IPS DF 6.9 (cell line): ENCODE measurements around the gene NT5C1B.

Experiments used
- DNase-seq: peaks from one replicate; pipeline ENCODE4 v3.0.0-alpha.2; 2013; ENCODE audit warnings: low read depth, low spot score
- H3K27ac ChIP-seq: one replicate; pipeline ENCODE4 v1.5.1; 2013; ENCODE audit warnings: low read length, control low read depth
- H3K27me3 ChIP-seq: 2 replicates; pipeline ENCODE4 v1.6.1; 2013; ENCODE audit warnings: mild to moderate bottlenecking, low read length; ENCODE audit not compliant: control insufficient read depth, insufficient read depth
- H3K36me3 ChIP-seq: 2 replicates; pipeline ENCODE4 v1.6.1; 2013; ENCODE audit warnings: low read length; ENCODE audit not compliant: control insufficient read depth, insufficient read depth
- H3K4me1 ChIP-seq: 2 replicates; pipeline ENCODE4 v1.6.1; 2013; ENCODE audit warnings: low read length; ENCODE audit not compliant: control insufficient read depth, insufficient read depth
- H3K4me3 ChIP-seq: 2 replicates; pipeline ENCODE4 v1.5.1; 2013; ENCODE audit warnings: mild to moderate bottlenecking, low read length
- H3K9me3 ChIP-seq: 2 replicates; pipeline ENCODE4 v1.6.1; 2013; ENCODE audit warnings: low read length, inconsistent platforms; ENCODE audit not compliant: control insufficient read depth, insufficient read depth
- WGBS: extraction: QIAGEN DNeasy Blood & Tissue Kit; methylation state at CpG from one replicate; pipeline ENCODE4 v1.1.7; 2013; ENCODE audit warnings: mixed read lengths, missing lambda C conversion rate; ENCODE audit not compliant: insufficient read length, insufficient coverage; 5-methylcytosine and 5-hydroxymethylcytosine counted together

NT5C1B gene

DNA sequence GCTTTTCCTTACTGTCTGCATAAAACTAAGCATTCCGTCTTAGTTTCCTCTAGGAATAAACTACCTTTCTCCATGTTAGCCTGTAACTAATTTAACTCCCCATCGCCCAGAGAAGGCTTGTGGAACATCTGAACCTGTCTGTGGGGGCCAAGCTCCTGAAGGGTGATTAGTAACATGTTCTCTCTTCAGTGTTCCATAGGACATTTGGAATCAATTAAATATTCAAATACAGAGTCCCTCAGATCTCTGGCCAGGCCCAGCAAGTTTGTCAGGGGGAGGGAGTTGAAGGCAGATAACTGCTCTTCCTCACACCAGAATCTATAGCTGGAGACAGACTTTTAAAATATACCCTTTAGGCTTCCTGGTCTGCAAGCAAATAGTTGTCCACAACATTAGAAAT is 37.7 kb downstream of the NT5C1B start:
- DNase-seq: no peak
- no CpG with 5 or more reads among the region's 2 CpGs for WGBS

DNA sequence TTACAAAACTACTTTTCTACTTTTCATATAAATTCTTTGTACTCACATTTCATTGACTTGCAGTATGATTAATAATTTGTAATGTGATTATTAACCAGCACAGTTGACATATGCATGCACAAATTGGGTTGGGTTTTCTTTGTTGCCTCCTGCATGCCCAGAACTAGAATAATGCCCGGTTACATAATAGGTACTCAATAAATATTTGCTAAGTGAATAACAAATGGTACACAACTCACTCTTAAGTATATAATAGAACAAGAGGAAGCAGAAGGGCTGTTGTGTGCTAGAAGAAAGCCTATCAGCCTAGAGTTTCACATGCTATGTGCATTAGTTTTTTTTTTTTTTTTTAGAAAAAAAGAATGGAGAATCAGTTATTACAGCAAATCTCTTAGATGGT is 38.2 kb downstream of the NT5C1B start:
- peaks cover 2% of the 10 kb centered on the region; the same call in 1 of the 2 replicates for H3K4me1 ChIP-seq
- no peak overlapping the region for H3K4me3 ChIP-seq
- no peak for DNase-seq
- H3K36me3 ChIP-seq: no peaks in the 10 kb centered on the region; the same call in 1 of the 2 replicates
- no CpG with 5 or more reads among the region's 1 CpG for WGBS
- no peaks in the 10 kb centered on the region for H3K9me3 ChIP-seq
- no peak overlapping the region for H3K27ac ChIP-seq
- no peaks in the 10 kb centered on the region for H3K27me3 ChIP-seq

More for the DNA sequence above, 37.7 kb downstream of the NT5C1B start:
- H3K27ac ChIP-seq: no peak overlapping the region
- H3K36me3 ChIP-seq: no peaks in the 10 kb centered on the region; the same call in 1 of the 2 replicates
- H3K4me3 ChIP-seq: no peak overlapping the region
- no peaks in the 10 kb centered on the region for H3K9me3 ChIP-seq
- H3K4me1 ChIP-seq: peaks cover under 1% of the 10 kb centered on the region; the same call in 1 of the 2 replicates
- no peaks in the 10 kb centered on the region for H3K27me3 ChIP-seq

DNA sequence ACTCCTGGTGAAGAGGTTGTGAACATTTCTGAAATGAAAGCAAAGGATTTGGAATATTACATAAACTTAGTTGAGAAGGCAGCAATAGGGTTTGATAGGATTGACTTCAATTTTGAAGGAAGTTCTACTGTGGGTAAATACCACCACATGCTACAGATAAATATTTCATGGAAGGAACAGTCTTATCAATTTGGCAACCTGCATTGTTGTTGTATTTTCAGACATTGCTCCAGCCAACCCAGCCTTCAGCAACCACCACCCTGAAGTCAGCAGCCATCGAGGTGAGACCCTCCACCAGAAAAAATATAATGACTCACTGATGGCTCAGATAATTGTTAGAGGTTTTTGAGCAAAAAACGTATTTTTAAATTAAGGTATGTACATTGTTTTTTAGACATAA is 38.9 kb downstream of the NT5C1B start:
- DNase-seq: no peak
- no CpG with 5 or more reads among the region's 2 CpGs for WGBS
- Histone ChIP-seq H3K27ac (no peak overlapping the region), H3K36me3 (no peaks in the 10 kb centered on the region; the same call in 1 of the 2 replicates), H3K4me3 (no peak overlapping the region), H3K4me1 (peaks cover 2% of the 10 kb centered on the region; the same call in 1 of the 2 replicates), H3K27me3 (no peaks in the 10 kb centered on the region), H3K9me3 (no peaks in the 10 kb centered on the region)

DNA sequence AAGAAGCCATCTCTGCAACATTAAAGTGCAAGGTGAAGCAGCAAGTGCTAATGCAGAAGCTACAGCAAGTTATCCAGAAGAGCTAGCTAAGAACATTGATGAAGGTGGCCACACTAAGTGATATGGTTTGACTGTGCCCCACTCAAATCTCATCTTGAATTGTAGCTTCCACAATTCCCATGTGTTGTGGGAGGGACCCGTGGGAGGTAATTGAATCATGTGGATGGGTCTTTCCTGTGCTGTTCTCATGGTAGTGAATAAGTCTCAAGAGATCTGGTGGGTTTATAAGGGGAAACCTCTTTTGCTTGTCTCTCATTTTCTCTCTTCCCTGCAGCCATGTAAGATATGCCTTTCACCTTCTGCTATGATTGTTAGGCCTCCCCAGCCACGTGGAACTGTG is 40.3 kb downstream of the NT5C1B start:
- Histone ChIP-seq H3K4me3 (no peak overlapping the region), H3K9me3 (no peaks in the 10 kb centered on the region), H3K27me3 (no peaks in the 10 kb centered on the region), H3K4me1 (peaks cover 2% of the 10 kb centered on the region; the same call in 1 of the 2 replicates), H3K27ac (no peak overlapping the region), H3K36me3 (no peaks in the 10 kb centered on the region)
- no CpG with 5 or more reads among the region's 2 CpGs for WGBS
- no peak for DNase-seq

DNA sequence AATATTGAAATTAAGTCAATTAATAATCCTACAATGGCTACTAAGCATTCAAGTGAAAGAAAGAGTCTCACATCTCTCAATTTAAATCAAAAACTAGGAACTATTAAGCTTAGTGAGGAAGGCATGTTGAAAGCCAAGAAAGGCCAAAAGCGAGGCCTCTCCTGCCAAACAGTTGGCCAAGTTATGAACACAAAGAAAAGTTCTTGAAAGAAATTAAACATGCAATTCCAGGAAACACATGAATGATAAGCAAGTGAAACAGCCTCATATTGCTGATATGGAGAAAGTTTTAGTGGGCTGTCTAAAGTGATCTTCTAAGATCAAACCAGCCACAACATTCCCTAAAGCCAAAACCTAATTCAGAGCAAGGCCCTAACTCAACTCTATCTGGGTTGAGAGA is 40.7 kb downstream of the NT5C1B start:
- no peak overlapping the region for H3K27ac ChIP-seq
- WGBS: no CpG with 5 or more reads among the region's 1 CpG
- no peaks in the 10 kb centered on the region for H3K27me3 ChIP-seq
- DNase-seq: no peak
- no peaks in the 10 kb centered on the region for H3K9me3 ChIP-seq
- H3K4me3 ChIP-seq: no peak overlapping the region
- H3K4me1 ChIP-seq: peaks cover 2% of the 10 kb centered on the region; the same call in 1 of the 2 replicates
- no peaks in the 10 kb centered on the region for H3K36me3 ChIP-seq

DNA sequence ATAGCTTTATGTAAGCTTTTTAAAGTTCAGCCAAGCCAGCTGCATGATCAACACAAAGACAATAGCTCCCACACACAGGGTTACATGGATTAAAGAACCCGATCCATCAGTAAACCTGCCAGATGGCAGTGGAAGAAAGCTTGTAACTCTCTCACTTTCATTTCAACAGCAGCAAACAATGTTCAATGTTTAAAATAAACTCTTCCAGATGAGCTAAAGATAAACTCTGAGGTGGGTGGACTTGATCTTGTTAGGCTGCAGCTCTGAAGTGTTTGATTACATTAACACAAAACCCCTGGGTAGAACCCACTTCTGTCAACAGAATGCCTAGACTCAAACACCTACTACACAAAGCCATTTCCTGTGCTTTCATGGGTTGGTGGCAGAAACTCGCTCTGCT is 42.8 kb downstream of the NT5C1B start:
- no peak overlapping the region for H3K4me3 ChIP-seq
- no peak for DNase-seq
- H3K27ac ChIP-seq: no peak overlapping the region
- WGBS: no CpG with 5 or more reads among the region's 2 CpGs
- H3K36me3 ChIP-seq: no peaks in the 10 kb centered on the region
- no peaks in the 10 kb centered on the region for H3K27me3 ChIP-seq
- H3K4me1 ChIP-seq: peaks cover 2% of the 10 kb centered on the region; the same call in 1 of the 2 replicates
- no peaks in the 10 kb centered on the region for H3K9me3 ChIP-seq

DNA sequence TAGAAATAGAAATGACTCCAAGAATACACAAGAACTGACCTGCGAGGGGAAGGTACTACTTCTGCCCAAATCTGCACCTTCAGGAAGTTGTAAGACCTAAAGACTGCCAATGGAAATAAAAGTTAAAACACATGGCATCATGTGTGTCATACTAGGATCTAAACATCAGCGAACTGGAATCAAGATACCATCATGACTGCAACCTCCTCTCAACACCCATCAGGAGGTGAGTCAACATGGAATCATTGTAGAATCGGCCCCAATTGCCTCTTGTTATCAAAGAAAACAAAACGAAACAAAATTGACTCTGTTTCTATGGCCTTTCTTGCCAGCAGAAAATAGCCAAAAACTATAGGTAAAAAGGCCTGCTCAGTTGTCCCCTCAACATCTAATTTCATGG is 44.0 kb downstream of the NT5C1B start:
- no peak for DNase-seq
- Histone ChIP-seq H3K27me3 (no peaks in the 10 kb centered on the region), H3K4me3 (no peak overlapping the region), H3K36me3 (no peaks in the 10 kb centered on the region), H3K9me3 (no peaks in the 10 kb centered on the region), H3K27ac (no peak overlapping the region), H3K4me1 (peaks cover 2% of the 10 kb centered on the region; the same call in 1 of the 2 replicates)
- WGBS: no CpG with 5 or more reads among the region's 4 CpGs

DNA sequence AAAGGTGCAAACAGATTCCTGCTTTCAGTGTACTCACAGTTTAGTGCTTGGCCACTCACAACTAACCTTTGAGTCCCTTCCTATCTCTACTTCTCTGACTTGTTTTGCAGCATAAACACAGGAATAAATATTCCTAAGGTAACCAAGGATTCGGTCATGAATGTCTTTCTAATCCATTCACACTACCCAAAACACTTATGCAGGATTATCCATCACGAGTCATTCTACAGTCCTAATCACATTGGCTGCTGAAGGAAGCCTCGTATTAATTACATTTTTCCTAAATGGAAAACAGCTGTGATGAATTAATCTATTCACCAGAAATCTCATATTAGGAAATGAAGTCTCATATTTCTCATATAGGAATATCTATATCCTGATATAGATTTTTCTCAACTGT is 45.2 kb downstream of the NT5C1B start:
- no CpG with 5 or more reads among the region's 3 CpGs for WGBS
- no peaks in the 10 kb centered on the region for H3K36me3 ChIP-seq

DNA sequence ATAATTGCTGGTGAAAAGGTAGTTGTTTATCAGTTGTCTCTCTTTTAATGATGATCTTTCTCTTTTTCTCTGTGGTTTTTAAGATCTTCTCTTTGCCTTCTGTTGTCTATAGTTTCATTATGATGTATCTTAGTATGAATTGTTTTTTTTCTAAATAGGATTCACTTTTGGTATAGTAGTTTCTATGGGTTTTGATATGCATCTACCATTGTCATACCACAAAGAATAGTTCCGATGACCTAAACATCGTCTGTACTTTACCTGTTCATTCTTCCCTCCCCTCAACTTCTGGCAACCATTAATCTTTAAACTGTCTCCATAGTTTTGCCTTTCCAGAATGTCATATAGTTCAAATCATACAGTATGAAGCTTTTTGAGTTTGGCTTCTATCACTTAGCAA is 48.5 kb downstream of the NT5C1B start:
- no peaks in the 10 kb centered on the region for H3K9me3 ChIP-seq
- no peaks in the 10 kb centered on the region for H3K36me3 ChIP-seq
- H3K27me3 ChIP-seq: no peaks in the 10 kb centered on the region
- no CpG with 5 or more reads among the region's 2 CpGs for WGBS
- H3K4me3 ChIP-seq: no peak overlapping the region
- no peak for DNase-seq
- H3K4me1 ChIP-seq: no peaks in the 10 kb centered on the region
- no peak overlapping the region for H3K27ac ChIP-seq

More for the DNA sequence above, 45.2 kb downstream of the NT5C1B start:
- no peak overlapping the region for H3K4me3 ChIP-seq
- H3K27ac ChIP-seq: no peak overlapping the region
- no peaks in the 10 kb centered on the region for H3K9me3 ChIP-seq
- H3K27me3 ChIP-seq: no peaks in the 10 kb centered on the region
- DNase-seq: no peak
- H3K4me1 ChIP-seq: peaks cover 2% of the 10 kb centered on the region; the same call in 1 of the 2 replicates

DNA sequence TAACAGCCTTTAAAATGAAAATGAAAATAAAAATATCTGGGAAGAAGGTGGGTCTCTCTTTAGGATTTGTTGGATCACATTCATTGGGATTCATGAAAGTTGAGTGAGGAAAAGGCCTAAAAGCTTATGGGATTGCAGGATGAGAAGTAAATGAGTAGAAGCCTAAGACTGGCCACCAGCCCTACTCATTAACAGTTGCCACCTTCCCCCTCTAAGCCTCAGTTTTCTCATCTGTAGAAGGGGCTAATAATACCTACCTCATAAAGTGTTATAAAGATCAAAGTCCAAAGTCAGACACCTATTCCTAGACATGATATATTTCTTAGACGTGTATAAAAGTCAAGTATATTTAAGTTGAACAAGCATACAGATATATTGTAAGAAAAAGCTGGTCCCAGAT is 52.7 kb downstream of the NT5C1B start:
- Histone ChIP-seq H3K27me3 (no peaks in the 10 kb centered on the region), H3K27ac (no peak overlapping the region), H3K36me3 (no peaks in the 10 kb centered on the region), H3K4me1 (no peaks in the 10 kb centered on the region), H3K4me3 (no peak overlapping the region), H3K9me3 (no peaks in the 10 kb centered on the region)
- WGBS: no CpG with 5 or more reads among the region's 1 CpG
- no peak for DNase-seq

DNA sequence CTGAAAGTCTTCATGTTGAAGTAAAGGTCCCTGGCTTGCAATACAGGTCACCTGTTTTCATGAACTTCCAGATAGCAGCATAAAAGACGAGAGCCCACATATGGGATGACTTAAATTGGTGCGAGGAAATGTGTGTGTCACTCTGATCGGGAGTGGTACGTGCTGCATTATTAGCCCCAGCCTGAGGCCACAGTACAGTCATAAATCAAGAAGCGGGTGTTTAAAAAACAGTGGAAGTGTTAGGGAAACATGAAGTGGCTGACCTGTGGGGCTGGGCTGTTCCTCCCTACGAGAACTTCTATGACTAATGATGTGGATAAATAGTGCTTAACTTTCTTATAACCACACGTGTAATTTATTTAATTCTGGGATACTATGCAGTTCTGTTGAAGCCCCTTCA is 53.3 kb downstream of the NT5C1B start:
- H3K36me3 ChIP-seq: no peaks in the 10 kb centered on the region
- no peaks in the 10 kb centered on the region for H3K9me3 ChIP-seq
- H3K4me3 ChIP-seq: no peak overlapping the region
- H3K27me3 ChIP-seq: no peaks in the 10 kb centered on the region
- WGBS: no CpG with 5 or more reads among the region's 7 CpGs
- H3K4me1 ChIP-seq: no peaks in the 10 kb centered on the region
- H3K27ac ChIP-seq: no peak overlapping the region
- no peak for DNase-seq
